HG03571 (cell line): ENCODE measurements around the gene CACNA1C.
"Not testable (repeated sequence)": the region's sequence is repeated elsewhere in the genome, so short reads cannot be mapped to it uniquely, and the experiment has no call there.

Source experiments
- ATAC-seq: cut with Tn5 transposase; IDR thresholded peaks from one replicate; pipeline ENCODE4 v1.9.1; 2021; ENCODE audit not compliant: unreplicated experiment

Gene CACNA1C

DNA sequence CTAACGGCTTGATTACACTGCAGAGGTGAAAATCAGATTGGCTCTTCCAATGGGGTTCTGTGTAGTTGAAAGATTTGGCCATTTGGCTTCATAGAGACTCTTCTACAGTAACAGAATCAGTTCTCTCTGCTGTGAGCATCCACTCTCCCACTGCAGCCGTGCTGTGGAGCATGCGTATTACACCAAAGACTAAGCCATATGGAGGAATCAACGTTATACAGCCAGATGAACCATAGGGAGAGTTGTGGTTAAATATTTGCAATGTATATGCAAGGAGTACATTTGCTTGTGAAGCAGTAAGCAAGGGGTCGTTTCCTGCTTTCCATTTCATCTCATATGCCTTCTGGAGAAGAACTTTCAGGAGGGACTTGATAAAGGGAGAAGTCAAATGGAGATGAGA is 410.9 kb downstream of the CACNA1C start:
- ATAC-seq: no peak

DNA sequence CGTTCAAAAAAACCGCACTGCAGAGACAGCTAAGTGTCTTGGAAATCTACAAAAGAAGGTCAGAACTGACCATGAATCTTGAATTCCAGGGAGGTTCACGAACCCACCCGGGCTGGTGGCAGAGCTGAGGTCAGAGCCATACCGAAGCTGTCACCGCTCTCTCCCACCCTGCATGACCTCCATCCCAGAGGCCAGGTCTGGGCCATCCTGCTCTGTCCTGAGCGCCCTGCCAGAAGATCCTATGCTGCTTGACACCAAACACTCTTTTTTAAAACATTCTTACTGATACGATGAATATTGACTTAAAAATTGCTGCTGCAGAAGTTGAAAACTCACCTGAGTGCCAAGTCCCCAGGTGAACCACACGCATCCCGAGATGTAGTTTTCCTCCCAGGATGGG is 412.9 kb downstream of the CACNA1C start:
- no peak for ATAC-seq

- no peak for ATAC-seq
These were observed 413.4 kb downstream of the CACNA1C start for GRCh38 chr12:2466211-2466610.

DNA sequence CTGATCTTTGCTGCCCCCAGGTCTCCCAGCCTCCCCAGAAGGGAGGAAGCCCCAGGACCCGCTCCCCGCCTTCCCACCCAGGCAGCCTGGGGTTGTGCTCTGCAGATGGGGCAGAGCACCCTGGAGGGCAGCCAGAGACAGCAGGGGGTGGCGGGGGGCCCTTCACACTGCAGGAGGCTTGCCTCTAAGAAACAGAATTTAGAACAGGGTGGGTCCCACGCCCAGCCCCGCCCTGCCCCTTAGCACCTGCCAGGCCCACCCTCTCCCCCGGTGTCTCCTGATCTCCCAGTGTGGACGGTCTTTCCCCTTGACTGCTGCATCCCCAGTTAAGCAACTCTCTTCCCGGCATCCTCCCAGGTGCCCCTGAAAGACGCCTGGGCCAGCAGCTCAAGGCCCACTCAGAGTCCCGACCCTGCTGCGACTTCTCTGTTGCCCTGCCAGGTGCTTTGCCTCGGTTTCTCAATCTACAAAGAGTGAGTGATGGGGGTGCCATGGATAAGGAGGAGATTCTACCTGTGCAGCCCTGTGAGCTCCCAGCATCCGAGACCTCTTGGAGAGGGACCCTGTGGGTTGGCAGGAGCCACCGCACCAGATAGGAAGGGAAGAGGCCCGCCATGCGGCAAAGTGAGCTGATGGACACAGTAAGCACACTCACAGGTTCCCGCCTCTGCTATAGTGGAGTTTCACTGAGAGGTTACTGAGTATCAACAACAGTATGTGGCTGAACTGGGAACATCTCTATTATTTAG is 414.8 kb downstream of the CACNA1C start:
- no peak for ATAC-seq

- no peak for ATAC-seq
These were observed 423.2 kb downstream of the CACNA1C start for GRCh38 chr12:2475984-2476383.

DNA sequence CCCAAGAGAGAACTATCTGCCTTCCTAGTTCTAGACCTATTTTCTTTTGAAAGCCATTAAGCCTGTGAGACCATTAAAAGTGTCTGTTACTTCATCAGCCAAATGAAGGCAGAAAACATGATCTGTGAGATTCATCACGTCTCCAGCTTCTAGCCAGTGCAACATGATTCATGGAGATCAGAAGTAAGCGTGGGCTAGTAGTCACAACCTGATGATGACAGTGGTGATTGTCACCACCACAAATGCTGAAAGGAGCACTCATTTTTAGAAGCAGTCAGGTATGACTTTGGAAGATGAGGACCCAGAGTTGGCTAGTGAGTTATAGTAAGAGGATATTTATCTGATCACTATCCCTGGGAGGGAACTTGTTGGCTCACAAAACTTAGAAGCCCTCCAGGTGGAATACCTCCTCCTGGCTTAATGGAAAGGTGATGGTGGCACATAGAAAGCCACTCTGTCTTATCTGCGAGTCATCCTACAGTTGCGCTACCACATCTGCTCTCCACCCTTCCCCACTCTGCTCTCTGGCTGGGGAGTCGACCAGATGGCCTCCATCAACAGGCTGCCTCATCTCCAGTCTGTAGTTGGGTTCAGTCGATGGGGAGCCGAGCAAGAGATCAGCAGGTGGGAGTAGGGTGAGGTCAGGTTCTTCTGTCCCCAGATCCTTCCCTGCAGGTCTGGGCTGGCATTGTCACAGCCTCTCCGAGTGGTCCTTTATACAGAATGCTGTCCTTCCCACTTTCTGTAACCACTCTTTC is 424.4 kb downstream of the CACNA1C start:
- ATAC-seq: no peak

- ATAC-seq: no peak
These were observed 427.2 kb downstream of the CACNA1C start for GRCh38 chr12:2479851-2480535.

- ATAC-seq: no peak
These were observed 428.6 kb downstream of the CACNA1C start for GRCh38 chr12:2481346-2481745.

GRCh38 chr12:2481951-2482350 is 429.2 kb downstream of the CACNA1C start:
- ATAC-seq: no peak

DNA sequence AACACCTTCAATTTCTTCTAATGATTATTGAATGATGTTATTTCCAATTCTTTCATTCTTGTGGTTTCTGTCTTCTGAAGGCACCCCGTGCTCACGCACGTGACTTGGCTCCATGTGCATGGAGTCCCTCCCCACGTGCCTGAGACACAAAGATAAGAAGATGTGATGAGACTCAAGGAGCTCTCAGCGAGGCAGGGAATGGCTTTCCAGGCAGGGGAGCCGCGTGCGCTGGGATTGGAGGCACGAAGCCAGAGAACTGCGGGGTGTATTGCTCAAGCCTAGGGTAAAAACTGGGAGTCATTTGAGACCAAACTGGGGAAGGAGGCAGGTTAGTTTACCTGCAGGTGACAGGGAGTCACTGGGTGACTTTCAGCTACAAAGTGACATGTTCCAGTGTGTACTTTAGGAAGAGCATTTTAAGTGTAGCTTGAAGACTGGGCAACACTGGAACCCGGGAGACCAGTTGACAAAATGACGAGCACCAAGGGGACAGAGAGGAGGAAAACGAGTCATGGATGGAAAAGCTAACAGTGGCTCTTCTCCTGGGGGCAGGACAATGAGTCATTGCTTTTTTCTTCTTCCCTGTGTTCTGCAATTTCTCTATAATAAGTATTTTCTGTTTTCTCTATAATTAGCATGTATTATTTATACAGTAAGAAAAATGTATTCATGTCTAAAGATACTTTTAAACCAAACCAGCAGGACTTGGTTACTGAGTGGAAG is 430.3 kb downstream of the CACNA1C start:
- ATAC-seq: no peak

- ATAC-seq: no peak
These were observed 430.9 kb downstream of the CACNA1C start for GRCh38 chr12:2483713-2484112.

- ATAC-seq: no peak
These were observed 431.5 kb downstream of the CACNA1C start for GRCh38 chr12:2484141-2484776.

DNA sequence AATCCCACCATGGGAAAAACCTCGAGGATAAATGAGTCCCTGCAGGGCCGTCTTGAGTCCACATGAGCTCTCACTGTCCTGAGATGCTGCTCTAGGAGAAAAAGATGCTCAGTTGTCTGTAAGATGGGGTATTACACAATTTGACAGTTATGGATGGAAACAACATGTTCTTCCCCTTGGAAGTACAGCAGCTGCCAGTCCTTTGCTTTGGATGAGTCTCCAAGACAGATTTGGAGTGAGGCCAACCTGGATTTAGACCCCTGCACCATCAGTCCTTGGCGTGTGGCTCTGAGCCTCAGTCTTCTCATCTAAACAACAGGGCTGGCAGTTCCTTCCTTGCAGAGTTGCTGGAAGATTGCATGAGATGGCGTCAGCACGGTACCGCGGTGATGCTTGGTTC is 432.9 kb downstream of the CACNA1C start:
- ATAC-seq: no peak

- ATAC-seq: no peak
These were observed 434.0 kb downstream of the CACNA1C start for GRCh38 chr12:2486796-2487195.

DNA sequence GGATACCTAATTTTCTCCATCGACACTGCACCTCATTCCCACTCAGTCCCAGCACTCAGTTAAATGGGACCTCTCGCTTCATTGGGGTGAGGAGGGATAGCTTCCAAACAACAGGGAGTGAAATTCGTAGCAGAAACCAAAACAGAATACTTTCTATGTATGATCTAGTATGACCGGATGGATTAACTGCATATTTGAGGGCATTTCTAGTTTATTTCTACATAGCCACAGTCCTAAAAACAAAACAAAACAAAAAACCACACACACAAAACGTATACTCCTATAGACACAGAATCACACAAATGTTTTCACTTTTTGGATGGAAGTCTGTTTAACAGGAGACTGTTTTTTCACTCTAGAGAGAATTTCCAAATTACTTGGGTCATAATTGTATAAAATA is 434.5 kb downstream of the CACNA1C start:
- no peak for ATAC-seq

- ATAC-seq: no peak
These were observed 435.3 kb downstream of the CACNA1C start for GRCh38 chr12:2488131-2488530.

GRCh38 chr12:2488596-2488995 is 435.8 kb downstream of the CACNA1C start:
- ATAC-seq: no peak

- ATAC-seq: no peak
These were observed 436.5 kb downstream of the CACNA1C start for GRCh38 chr12:2489275-2489674.

GRCh38 chr12:2490831-2491230 is 438.0 kb downstream of the CACNA1C start:
- no peak for ATAC-seq

DNA sequence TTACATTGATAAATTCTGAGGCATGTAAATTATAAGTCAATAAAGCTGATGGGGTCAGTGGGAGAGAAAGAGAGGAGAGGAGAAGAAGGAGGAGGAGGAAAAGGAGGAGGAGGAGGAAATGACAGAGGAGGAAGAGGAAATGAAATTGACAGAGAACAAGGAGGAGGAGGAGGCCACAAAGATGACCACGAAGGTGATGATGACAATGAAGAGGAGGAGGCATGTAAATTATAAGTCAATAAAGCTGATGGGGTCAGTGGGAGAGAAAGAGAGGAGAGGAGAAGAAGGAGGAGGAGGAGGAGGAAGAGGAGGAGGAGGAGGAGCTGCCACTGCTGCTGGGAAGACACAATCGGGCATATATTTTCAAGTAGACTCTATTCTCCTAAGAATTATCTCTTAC is 438.6 kb downstream of the CACNA1C start:
- not testable (repeated sequence) for ATAC-seq

GRCh38 chr12:2492236-2492635 is 439.4 kb downstream of the CACNA1C start:
- no peak for ATAC-seq
